Chondrocyte (in vitro differentiated cells): ENCODE data around the gene PRDM10. TPM values are rescaled to one million over a fixed set of nuclear protein-coding genes. Genes with fewer than 3 reads are reported as not detected.

ENCODE experiments used
- DNase-seq: peaks from one replicate; pipeline ENCODE4 v3.0.0; 2021; ENCODE audit warnings: mixed read lengths, low spot score
- H3K27ac Mint-ChIP-seq: one replicate; pipeline ENCODE4 v1.8.0; 2021; ENCODE audit warnings: mild to moderate bottlenecking, moderate library complexity, mixed read lengths; ENCODE audit not compliant: unreplicated experiment
- H3K27me3 Mint-ChIP-seq: 2 replicates; pipeline ENCODE4 v1.8.0; 2021; ENCODE audit warnings: low read depth, mixed read lengths
- H3K36me3 Mint-ChIP-seq: 2 replicates; pipeline ENCODE4 v1.8.0; 2021; ENCODE audit warnings: low read depth, mixed read lengths
- H3K4me1 Mint-ChIP-seq: 2 replicates; pipeline ENCODE4 v1.8.0; 2021; ENCODE audit warnings: low read depth, mild to moderate bottlenecking, mixed read lengths
- H3K4me3 Mint-ChIP-seq: one replicate; pipeline ENCODE4 v1.8.0; 2021; ENCODE audit warnings: mild to moderate bottlenecking, moderate library complexity, mixed read lengths; ENCODE audit not compliant: unreplicated experiment
- H3K9me3 Mint-ChIP-seq: 2 replicates; pipeline ENCODE4 v1.8.0; 2021; ENCODE audit warnings: low read depth, mixed read lengths
- total RNA-seq: library from RNA; stranded (reverse); gene quantifications from 3 replicates; pipeline ENCODE4 v1.2.1, GENCODE V29; 2021
- TF ChIP-seq, protein P1 (sequence below): fragments of 200-600 bp; sonication (generic); IDR thresholded peaks from 2 replicates; pipeline ENCODE4 v1.5.0; 2021; ENCODE audit warnings: antibody characterized with exemption, mild to moderate bottlenecking, moderate library complexity

Gene PRDM10
- total RNA-seq, 1 donor from 2014 or later, result 8.2 TPM

DNA sequence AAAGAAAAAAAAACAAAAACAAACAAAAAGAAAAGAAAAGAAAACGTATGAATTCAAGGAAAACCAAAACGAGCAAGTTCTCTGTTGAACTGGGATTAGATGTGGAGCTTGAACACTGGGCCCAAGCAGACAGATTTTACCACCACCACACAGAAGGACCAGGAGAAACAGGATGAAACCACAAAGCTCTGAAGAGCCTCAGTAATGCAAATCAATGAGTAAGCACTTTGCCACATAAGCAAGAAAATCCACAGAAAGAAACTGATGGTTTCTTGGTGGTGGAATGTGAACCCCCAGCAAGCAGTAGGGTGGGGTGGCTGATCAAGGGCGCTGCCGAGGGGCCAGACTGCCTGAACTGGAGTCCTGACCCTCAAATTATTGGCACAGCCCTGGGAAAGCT lies 56.4 kb downstream of the PRDM10 start:
- TF ChIP-seq, protein P1, sequence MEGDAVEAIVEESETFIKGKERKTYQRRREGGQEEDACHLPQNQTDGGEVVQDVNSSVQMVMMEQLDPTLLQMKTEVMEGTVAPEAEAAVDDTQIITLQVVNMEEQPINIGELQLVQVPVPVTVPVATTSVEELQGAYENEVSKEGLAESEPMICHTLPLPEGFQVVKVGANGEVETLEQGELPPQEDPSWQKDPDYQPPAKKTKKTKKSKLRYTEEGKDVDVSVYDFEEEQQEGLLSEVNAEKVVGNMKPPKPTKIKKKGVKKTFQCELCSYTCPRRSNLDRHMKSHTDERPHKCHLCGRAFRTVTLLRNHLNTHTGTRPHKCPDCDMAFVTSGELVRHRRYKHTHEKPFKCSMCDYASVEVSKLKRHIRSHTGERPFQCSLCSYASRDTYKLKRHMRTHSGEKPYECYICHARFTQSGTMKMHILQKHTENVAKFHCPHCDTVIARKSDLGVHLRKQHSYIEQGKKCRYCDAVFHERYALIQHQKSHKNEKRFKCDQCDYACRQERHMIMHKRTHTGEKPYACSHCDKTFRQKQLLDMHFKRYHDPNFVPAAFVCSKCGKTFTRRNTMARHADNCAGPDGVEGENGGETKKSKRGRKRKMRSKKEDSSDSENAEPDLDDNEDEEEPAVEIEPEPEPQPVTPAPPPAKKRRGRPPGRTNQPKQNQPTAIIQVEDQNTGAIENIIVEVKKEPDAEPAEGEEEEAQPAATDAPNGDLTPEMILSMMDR, result no peak
- Mint-ChIP-seq H3K4me1 (peaks cover 9% of the 10 kb centered on the region), H3K4me3 (no peak overlapping the region), H3K9me3 (no peaks in the 10 kb centered on the region), H3K27me3 (no peaks in the 10 kb centered on the region), H3K36me3 (peaks cover 19% of the 10 kb centered on the region), H3K27ac (no peak overlapping the region)
- no peak for DNase-seq

DNA sequence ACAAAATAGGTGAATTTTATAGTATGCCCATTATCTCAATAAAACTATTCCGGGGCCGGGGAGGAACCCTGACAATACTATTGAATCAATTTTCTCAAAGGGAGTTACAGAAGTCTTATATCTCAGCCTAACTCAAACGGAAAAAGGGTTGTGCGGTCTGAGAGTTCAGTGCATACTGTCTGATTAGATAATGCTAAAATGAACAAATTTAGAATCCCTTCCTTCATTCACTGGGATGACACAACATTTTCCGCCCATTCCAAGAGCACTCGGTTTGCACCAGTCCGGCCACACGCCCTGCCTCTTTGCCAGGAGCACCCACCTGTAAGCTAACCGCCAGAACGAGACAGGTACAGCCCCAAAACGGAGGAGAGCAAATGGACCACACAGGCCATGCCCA lies 57.3 kb downstream of the PRDM10 start:
- no peak overlapping the region for H3K27ac Mint-ChIP-seq
- peaks cover 2% of the 10 kb centered on the region for H3K4me1 Mint-ChIP-seq
- no peaks in the 10 kb centered on the region for H3K27me3 Mint-ChIP-seq
- H3K9me3 Mint-ChIP-seq, result no peaks in the 10 kb centered on the region
- peaks cover 19% of the 10 kb centered on the region for H3K36me3 Mint-ChIP-seq
- no peak for DNase-seq
- no peak overlapping the region for H3K4me3 Mint-ChIP-seq
- TF ChIP-seq, protein P1, result no peak

DNA sequence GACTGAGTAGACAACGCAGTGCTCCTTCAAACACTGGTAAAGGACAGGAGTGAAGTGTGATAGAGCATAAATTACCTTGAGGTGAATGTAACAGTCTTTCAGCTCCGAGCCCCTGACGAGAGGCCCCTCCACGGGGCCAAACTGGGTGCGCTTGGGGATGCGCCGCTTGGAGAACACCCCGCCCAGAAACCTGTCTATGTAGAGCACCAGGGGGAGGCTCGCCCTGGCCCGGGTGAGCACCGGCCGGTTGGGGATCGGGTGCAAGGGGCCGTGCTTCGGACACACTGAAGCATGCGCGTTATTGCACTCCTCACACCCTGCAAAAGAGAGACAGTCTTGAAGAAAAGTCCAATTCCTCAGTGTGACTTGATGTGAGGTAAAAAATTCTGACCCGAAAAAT lies 57.9 kb downstream of the PRDM10 start:
- H3K9me3 Mint-ChIP-seq, result no peaks in the 10 kb centered on the region
- peaks cover 19% of the 10 kb centered on the region for H3K36me3 Mint-ChIP-seq
- no peak overlapping the region for H3K27ac Mint-ChIP-seq
- no peaks in the 10 kb centered on the region for H3K4me1 Mint-ChIP-seq
- no peaks in the 10 kb centered on the region for H3K27me3 Mint-ChIP-seq
- no peak for DNase-seq
- TF ChIP-seq, protein P1, result no peak
- H3K4me3 Mint-ChIP-seq, result no peak overlapping the region

DNA sequence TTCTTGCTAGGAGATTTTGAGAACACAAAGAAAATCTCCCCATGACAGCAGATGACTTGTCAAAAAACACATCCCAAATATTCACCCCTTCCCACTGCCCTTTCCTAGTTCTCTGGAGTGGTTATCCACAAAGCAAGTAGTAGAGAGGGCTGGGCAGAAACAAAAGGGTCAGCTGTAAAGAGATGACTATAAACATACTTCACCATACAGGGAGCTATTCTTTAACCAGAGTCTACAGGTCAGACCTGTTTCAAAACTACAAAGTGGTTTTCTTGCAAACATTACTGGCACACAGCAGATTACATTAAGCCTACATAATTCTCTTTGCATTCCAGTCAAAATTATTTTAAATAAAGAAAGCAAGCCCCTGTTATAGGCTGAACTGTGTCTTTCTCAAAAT lies 59.6 kb downstream of the PRDM10 start:
- Mint-ChIP-seq H3K27me3 (no peaks in the 10 kb centered on the region), H3K27ac (no peak overlapping the region), H3K9me3 (no peaks in the 10 kb centered on the region), H3K36me3 (peaks cover 19% of the 10 kb centered on the region), H3K4me1 (no peaks in the 10 kb centered on the region), H3K4me3 (no peak overlapping the region)
- DNase-seq, result no peak
- TF ChIP-seq, protein P1, result no peak

DNA sequence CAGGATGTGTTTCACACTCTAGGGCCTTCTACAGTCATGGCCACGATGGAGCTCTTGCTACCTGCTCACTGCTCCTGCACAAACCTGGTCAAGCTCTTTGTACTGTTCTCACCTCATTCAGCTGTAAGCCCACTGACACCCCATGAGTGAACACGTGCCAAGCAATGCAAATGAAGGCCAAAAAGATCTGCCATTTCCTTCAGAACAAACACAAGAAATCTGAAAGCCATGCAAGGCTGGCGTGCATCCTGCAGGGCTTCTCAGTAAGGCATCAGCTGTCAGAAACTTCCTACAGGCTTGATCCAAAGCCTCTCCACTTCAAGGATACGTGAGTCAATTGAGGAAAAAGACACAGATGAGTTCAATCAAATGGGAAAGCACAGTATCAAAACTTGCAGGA lies 63.1 kb downstream of the PRDM10 start:
- no peaks in the 10 kb centered on the region for H3K9me3 Mint-ChIP-seq

More for the DNA sequence above, 63.1 kb downstream of the PRDM10 start:
- Mint-ChIP-seq H3K4me1 (no peaks in the 10 kb centered on the region), H3K4me3 (no peak overlapping the region), H3K36me3 (peaks cover 10% of the 10 kb centered on the region), H3K27me3 (no peaks in the 10 kb centered on the region), H3K27ac (no peak overlapping the region)
- TF ChIP-seq, protein P1, result no peak
- DNase-seq, result no peak
